ENCODE results near the gene GDF9.

The GDF9 gene

GRCh38 chr5:132901730-132902129 is 35.5 kb upstream of the GDF9 start:
- DNase-seq (ENCODE audit: low read depth), result no peak
- TF ChIP-seq POLR2A (IDR thresholded peaks at IDR 0.05; ENCODE audit: extremely low read depth, insufficient read length), result no peak
- TF ChIP-seq CTCF (IDR thresholded peaks at IDR 0.05; ENCODE audit: low read depth, low read length), result no peak
- no peak for TF ChIP-seq MYC (IDR thresholded peaks at IDR 0.05; ENCODE audit: low read depth, low read length)
- TF ChIP-seq MAX (IDR thresholded peaks at IDR 0.05; ENCODE audit: low read depth, low read length), result no peak
- H3K4me3 ChIP-seq (ENCODE audit: low read depth, low read length), result no peak overlapping the region

- TF ChIP-seq POLR2A (IDR thresholded peaks at IDR 0.05; ENCODE audit: extremely low read depth, insufficient read length) (no peak), MYC (IDR thresholded peaks at IDR 0.05; ENCODE audit: low read depth, low read length) (no peak), MAX (IDR thresholded peaks at IDR 0.05; ENCODE audit: low read depth, low read length) (no peak), CTCF (IDR thresholded peaks at IDR 0.05; ENCODE audit: low read depth, low read length) (no peak)
- H3K4me3 ChIP-seq (ENCODE audit: low read depth, low read length), result no peak overlapping the region
- DNase-seq (ENCODE audit: low read depth), result no peak
Observed at GRCh38 chr5:132901036-132901435, 34.8 kb upstream of the GDF9 start.

GRCh38 chr5:132898094-132898493 is 31.8 kb upstream of the GDF9 start:
- no peak for TF ChIP-seq MAX (IDR thresholded peaks at IDR 0.05; ENCODE audit: low read depth, low read length)
- no peak for TF ChIP-seq MYC (IDR thresholded peaks at IDR 0.05; ENCODE audit: low read depth, low read length)
- no peak for TF ChIP-seq CTCF (IDR thresholded peaks at IDR 0.05; ENCODE audit: low read depth, low read length)
- TF ChIP-seq POLR2A (IDR thresholded peaks at IDR 0.05; ENCODE audit: extremely low read depth, insufficient read length), result no peak
- H3K4me3 ChIP-seq (ENCODE audit: low read depth, low read length), result no peak overlapping the region
- DNase-seq (ENCODE audit: low read depth), result no peak

GRCh38 chr5:132896685-132897084 is 30.4 kb upstream of the GDF9 start:
- H3K4me3 ChIP-seq (ENCODE audit: low read depth, low read length), result no peak overlapping the region
- TF ChIP-seq POLR2A (IDR thresholded peaks at IDR 0.05; ENCODE audit: extremely low read depth, insufficient read length), result no peak
- TF ChIP-seq MYC (IDR thresholded peaks at IDR 0.05; ENCODE audit: low read depth, low read length), result no peak
- no peak for TF ChIP-seq MAX (IDR thresholded peaks at IDR 0.05; ENCODE audit: low read depth, low read length)
- no peak for TF ChIP-seq CTCF (IDR thresholded peaks at IDR 0.05; ENCODE audit: low read depth, low read length)

GRCh38 chr5:132895719-132896305 is 29.5 kb upstream of the GDF9 start:
- no peak for DNase-seq (ENCODE audit: low read depth)
- TF ChIP-seq MYC (IDR thresholded peaks at IDR 0.05; ENCODE audit: low read depth, low read length), result no peak
- H3K4me3 ChIP-seq (ENCODE audit: low read depth, low read length), result no peak overlapping the region

More at GRCh38 chr5:132896685-132897084, 30.4 kb upstream of the GDF9 start:
- no peak for DNase-seq (ENCODE audit: low read depth)

- TF ChIP-seq CTCF (IDR thresholded peaks at IDR 0.05; ENCODE audit: low read depth, low read length) (no peak), MAX (IDR thresholded peaks at IDR 0.05; ENCODE audit: low read depth, low read length) (no peak), MYC (IDR thresholded peaks at IDR 0.05; ENCODE audit: low read depth, low read length) (no peak), POLR2A (IDR thresholded peaks at IDR 0.05; ENCODE audit: extremely low read depth, insufficient read length) (no peak)
- no peak for DNase-seq (ENCODE audit: low read depth)
- no peak overlapping the region for H3K4me3 ChIP-seq (ENCODE audit: low read depth, low read length)
Observed at GRCh38 chr5:132890817-132891216, 24.5 kb upstream of the GDF9 start.
